ENCODE results near the gene DGKI.

DGKI gene

GRCh38 chr7:137480824-137481365, 365.9 kb downstream of the DGKI start:
- Histone ChIP-seq H3K4me3 (IDR thresholded peaks at IDR 0.05; ENCODE audit: insufficient read depth, low read depth, low read length) (no peak overlapping the region), H3K27ac (no peak overlapping the region), H2AFZ (ENCODE audit: low read depth) (no peak overlapping the region), H3K36me3 (ENCODE audit: insufficient read depth) (no peaks in the 10 kb centered on the region), H3K4me2 (no peak overlapping the region), H3K4me1 (ENCODE audit: low read depth, poor library complexity, severe bottlenecking) (no peaks in the 10 kb centered on the region), H3K27me3 (ENCODE audit: insufficient read depth, low read depth) (no peaks in the 10 kb centered on the region), H3K79me2 (ENCODE audit: insufficient read depth, low read depth) (no peaks in the 10 kb centered on the region), H4K20me1 (ENCODE audit: insufficient read depth) (no peaks in the 10 kb centered on the region), H3K9ac (no peak overlapping the region)
- no peak for TF ChIP-seq CTCF (conservative IDR thresholded peaks at IDR 0.05; ENCODE audit: low read depth, low read length)

- Histone ChIP-seq H3K4me3 (IDR thresholded peaks at IDR 0.05; ENCODE audit: insufficient read depth, low read depth, low read length) (no peak overlapping the region), H3K9ac (no peak overlapping the region), H3K4me2 (no peak overlapping the region), H4K20me1 (ENCODE audit: insufficient read depth) (no peaks in the 10 kb centered on the region), H3K36me3 (ENCODE audit: insufficient read depth) (no peaks in the 10 kb centered on the region), H3K27ac (no peak overlapping the region), H3K27me3 (ENCODE audit: insufficient read depth, low read depth) (no peaks in the 10 kb centered on the region), H3K4me1 (ENCODE audit: low read depth, poor library complexity, severe bottlenecking) (no peaks in the 10 kb centered on the region), H3K79me2 (ENCODE audit: insufficient read depth, low read depth) (no peaks in the 10 kb centered on the region), H2AFZ (ENCODE audit: low read depth) (no peak overlapping the region)
- TF ChIP-seq CTCF (conservative IDR thresholded peaks at IDR 0.05; ENCODE audit: low read depth, low read length) = no peak
These were observed 366.4 kb downstream of the DGKI start for GRCh38 chr7:137480401-137480800.

- Histone ChIP-seq H3K4me2 (no peak overlapping the region), H3K27ac (no peak overlapping the region), H3K9ac (no peak overlapping the region)
These were observed 369.8 kb downstream of the DGKI start for GRCh38 chr7:137476937-137477336.

GRCh38 chr7:137475966-137476365, 370.8 kb downstream of the DGKI start:
- no peak for TF ChIP-seq CTCF (conservative IDR thresholded peaks at IDR 0.05; ENCODE audit: low read depth, low read length)

More at GRCh38 chr7:137476937-137477336, 369.8 kb downstream of the DGKI start:
- Histone ChIP-seq H3K4me1 (ENCODE audit: low read depth, poor library complexity, severe bottlenecking) (no peaks in the 10 kb centered on the region), H3K79me2 (ENCODE audit: insufficient read depth, low read depth) (no peaks in the 10 kb centered on the region), H4K20me1 (ENCODE audit: insufficient read depth) (no peaks in the 10 kb centered on the region), H2AFZ (ENCODE audit: low read depth) (no peak overlapping the region), H3K27me3 (ENCODE audit: insufficient read depth, low read depth) (no peaks in the 10 kb centered on the region), H3K4me3 (IDR thresholded peaks at IDR 0.05; ENCODE audit: insufficient read depth, low read depth, low read length) (no peak overlapping the region), H3K36me3 (ENCODE audit: insufficient read depth) (no peaks in the 10 kb centered on the region)
- no peak for TF ChIP-seq CTCF (conservative IDR thresholded peaks at IDR 0.05; ENCODE audit: low read depth, low read length)

More at GRCh38 chr7:137475966-137476365, 370.8 kb downstream of the DGKI start:
- no peaks in the 10 kb centered on the region for H3K79me2 ChIP-seq (ENCODE audit: insufficient read depth, low read depth)
- no peaks in the 10 kb centered on the region for H3K4me1 ChIP-seq (ENCODE audit: low read depth, poor library complexity, severe bottlenecking)
- no peak overlapping the region for H3K4me3 ChIP-seq (IDR thresholded peaks at IDR 0.05; ENCODE audit: insufficient read depth, low read depth, low read length)
- H2AFZ ChIP-seq (ENCODE audit: low read depth) = no peak overlapping the region
- H3K4me2 ChIP-seq = no peak overlapping the region
- H3K9ac ChIP-seq = no peak overlapping the region
- no peaks in the 10 kb centered on the region for H3K36me3 ChIP-seq (ENCODE audit: insufficient read depth)
- no peaks in the 10 kb centered on the region for H4K20me1 ChIP-seq (ENCODE audit: insufficient read depth)
- H3K27ac ChIP-seq = no peak overlapping the region
- no peaks in the 10 kb centered on the region for H3K27me3 ChIP-seq (ENCODE audit: insufficient read depth, low read depth)

Measured in KMS-11 (cell line).